BE2C (cell line): ENCODE results near the gene LY86.

Experiments
- DNase-seq: peaks from one replicate; pipeline ENCODE4 v3.0.0-alpha.2; 2020
- H3K27me3 ChIP-seq: fragments of 250-450 bp; sonication (Bioruptor Pico); 2 replicates; pipeline ENCODE4 v1.5.1; 2020; ENCODE audit warnings: mild to moderate bottlenecking
- H3K36me3 ChIP-seq: fragments of 250-450 bp; sonication (Bioruptor Pico); 2 replicates; pipeline ENCODE4 v1.5.1; 2020; ENCODE audit warnings: mild to moderate bottlenecking
- H3K4me1 ChIP-seq: fragments of 250-450 bp; sonication (Bioruptor Pico); 2 replicates; pipeline ENCODE4 v1.5.1; 2020
- H3K4me3 ChIP-seq: 2 replicates; pipeline ENCODE4 v1.5.1; 2011; ENCODE audit warnings: low read depth, low read length
- H3K9me3 ChIP-seq: fragments of 250-450 bp; sonication (Bioruptor Pico); 2 replicates; pipeline ENCODE4 v1.5.1; 2020
- TF ChIP-seq, protein P1 (sequence below): IDR thresholded peaks from 2 replicates; pipeline ENCODE4 v1.5.1; 2012; ENCODE audit warnings: mild to moderate bottlenecking, low read depth, low read length

The LY86 gene

DNA sequence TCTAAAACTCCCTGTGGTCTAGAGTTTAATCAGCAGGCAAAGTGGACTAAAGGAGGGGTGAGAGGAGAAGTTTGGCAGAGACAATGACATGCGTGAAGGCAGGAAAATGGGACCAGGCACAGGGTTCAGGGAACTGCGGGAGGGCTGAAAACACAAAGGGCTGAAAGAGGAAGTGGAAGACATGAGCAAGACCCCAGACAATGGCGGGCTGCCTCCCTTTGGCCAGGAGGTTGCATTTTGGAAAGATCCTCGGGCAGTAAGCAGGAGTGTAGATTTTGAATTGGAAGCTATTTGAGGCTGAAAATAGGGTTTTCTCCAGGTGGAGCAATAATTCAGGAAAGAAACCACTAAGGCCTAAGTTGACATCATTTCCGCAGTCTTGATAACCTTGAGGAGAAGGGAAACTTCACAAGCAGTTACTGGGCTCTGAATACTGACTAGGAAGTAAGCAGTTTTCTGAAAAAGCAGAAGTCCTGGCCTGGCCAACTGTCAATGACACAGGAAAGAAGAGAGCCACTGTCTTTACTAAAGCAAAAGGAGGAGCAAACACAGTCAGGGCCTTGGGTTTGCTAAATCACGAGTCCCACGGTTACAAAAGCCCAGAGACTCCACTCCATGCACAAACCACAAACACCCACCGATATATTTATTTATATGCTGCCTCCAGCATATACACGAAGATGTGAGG lies 3.4 kb downstream of the LY86 start:
- Histone ChIP-seq H3K27me3 (no peaks in the 10 kb centered on the region), H3K4me1 (no peaks in the 10 kb centered on the region), H3K9me3 (no peaks in the 10 kb centered on the region), H3K36me3 (no peaks in the 10 kb centered on the region), H3K4me3 (no peak overlapping the region)
- TF ChIP-seq, protein P1, sequence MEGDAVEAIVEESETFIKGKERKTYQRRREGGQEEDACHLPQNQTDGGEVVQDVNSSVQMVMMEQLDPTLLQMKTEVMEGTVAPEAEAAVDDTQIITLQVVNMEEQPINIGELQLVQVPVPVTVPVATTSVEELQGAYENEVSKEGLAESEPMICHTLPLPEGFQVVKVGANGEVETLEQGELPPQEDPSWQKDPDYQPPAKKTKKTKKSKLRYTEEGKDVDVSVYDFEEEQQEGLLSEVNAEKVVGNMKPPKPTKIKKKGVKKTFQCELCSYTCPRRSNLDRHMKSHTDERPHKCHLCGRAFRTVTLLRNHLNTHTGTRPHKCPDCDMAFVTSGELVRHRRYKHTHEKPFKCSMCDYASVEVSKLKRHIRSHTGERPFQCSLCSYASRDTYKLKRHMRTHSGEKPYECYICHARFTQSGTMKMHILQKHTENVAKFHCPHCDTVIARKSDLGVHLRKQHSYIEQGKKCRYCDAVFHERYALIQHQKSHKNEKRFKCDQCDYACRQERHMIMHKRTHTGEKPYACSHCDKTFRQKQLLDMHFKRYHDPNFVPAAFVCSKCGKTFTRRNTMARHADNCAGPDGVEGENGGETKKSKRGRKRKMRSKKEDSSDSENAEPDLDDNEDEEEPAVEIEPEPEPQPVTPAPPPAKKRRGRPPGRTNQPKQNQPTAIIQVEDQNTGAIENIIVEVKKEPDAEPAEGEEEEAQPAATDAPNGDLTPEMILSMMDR: no peak
- DNase-seq: no peak

- no peaks in the 10 kb centered on the region for H3K9me3 ChIP-seq
- no peaks in the 10 kb centered on the region for H3K36me3 ChIP-seq
- no peaks in the 10 kb centered on the region for H3K4me1 ChIP-seq
- H3K4me3 ChIP-seq: no peak overlapping the region
- TF ChIP-seq, protein P1: no peak
- no peak for DNase-seq
- no peaks in the 10 kb centered on the region for H3K27me3 ChIP-seq
These were observed 4.4 kb downstream of the LY86 start for GRCh38 chr6:6592826-6593475.

- no peak for DNase-seq
- no peaks in the 10 kb centered on the region for H3K27me3 ChIP-seq
- no peaks in the 10 kb centered on the region for H3K36me3 ChIP-seq
- no peaks in the 10 kb centered on the region for H3K4me1 ChIP-seq
- no peaks in the 10 kb centered on the region for H3K9me3 ChIP-seq
- TF ChIP-seq, protein P1: no peak
- no peak overlapping the region for H3K4me3 ChIP-seq
These were observed 5.4 kb downstream of the LY86 start for GRCh38 chr6:6593867-6594468.

DNA sequence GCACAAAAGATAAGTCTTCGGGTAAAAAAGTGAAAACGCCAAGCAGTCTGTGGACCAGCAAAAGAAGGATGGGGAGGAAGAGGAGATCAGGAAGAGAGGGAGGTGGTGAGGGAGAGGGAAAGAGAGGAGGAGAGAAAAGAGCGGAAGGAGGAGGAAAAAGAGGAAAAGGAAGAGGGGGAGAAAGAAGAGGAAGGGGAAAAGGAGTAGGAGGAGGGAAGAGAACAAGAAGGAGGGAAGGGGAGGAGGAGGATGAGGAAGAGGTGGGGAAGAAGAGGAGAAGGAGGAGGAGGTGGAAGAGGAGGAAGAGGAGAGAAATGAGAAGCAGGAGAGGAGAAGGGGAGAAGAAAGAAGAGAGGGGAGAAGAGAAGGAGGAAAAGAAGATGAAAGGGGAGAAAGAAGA lies 6.5 kb downstream of the LY86 start:
- Histone ChIP-seq H3K27me3 (no peaks in the 10 kb centered on the region), H3K4me3 (no peak overlapping the region), H3K36me3 (no peaks in the 10 kb centered on the region), H3K4me1 (no peaks in the 10 kb centered on the region), H3K9me3 (no peaks in the 10 kb centered on the region)
- no peak for DNase-seq
- TF ChIP-seq, protein P1: no peak

DNA sequence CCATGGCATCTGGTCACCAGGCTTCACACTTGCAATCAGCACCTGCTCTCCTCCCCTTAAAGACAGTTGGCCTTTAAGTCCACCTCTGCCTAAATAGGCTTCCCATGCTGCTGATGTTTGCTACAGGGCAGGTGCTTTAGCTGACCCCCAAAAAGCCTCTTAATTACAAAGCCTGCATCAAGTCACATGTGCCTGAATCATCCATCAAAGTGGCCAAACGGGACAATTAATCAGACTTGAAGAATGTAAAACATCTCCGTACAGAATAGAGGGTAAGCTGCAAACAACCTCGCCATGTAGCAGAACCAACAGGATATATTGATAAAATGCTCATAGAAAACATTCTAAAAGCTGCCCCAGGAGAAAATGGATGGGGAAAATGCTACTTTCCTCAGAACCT lies 7.4 kb downstream of the LY86 start:
- DNase-seq: no peak
- H3K27me3 ChIP-seq: no peaks in the 10 kb centered on the region
- H3K36me3 ChIP-seq: no peaks in the 10 kb centered on the region
- no peaks in the 10 kb centered on the region for H3K4me1 ChIP-seq
- TF ChIP-seq, protein P1: no peak
- no peaks in the 10 kb centered on the region for H3K9me3 ChIP-seq
- H3K4me3 ChIP-seq: no peak overlapping the region
